ENCODE data around the gene TMBIM4. TPM values are rescaled to one million over a fixed set of nuclear protein-coding genes. Genes with fewer than 3 reads are reported as not detected.

TMBIM4 gene
- polyA plus RNA-seq, 1 experiment: 108 TPM

DNA sequence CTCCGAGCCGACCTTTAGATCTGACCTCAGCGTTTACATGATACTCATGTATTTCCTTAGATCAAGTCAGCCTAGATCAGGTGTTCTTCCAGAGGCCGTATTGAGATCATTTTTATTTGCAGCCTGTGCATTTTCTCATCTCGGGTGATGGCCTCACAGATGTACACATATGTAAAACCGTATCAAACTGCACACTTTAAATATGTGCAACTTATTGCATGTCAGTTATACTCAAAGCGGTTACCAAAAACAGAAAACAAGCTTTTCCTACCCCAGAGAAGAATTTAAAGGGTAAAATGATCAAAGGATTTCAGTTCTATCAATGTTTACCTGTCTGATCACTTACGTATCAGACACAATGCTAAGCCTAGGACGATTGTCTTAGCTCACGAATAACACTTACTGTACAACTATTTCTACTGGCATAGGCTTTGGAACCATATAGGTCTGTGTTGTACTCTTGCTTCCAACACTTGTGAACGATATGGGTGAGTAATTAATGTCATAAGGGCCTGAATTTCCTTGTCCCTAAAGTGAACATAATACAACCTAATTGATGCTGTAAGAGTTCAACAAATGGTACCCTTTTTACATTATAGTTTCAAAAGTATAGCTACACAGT lies 38.6 kb downstream of the TMBIM4 start:
- H3K4me3 ChIP-seq (ENCODE audit: low read depth, low read length): peak overlapping the region; percentile 82
- POLR2A ChIA-PET: interaction anchor here (0.5 to 0.7 kb wide), 4 partner anchors 269 to 1424 kb away, joined by 3 to 4 read pairs (median 4); no protein-coding TSS in a partner anchor
- no peak for DNase-seq (ENCODE audit: low read depth)
- TF ChIP-seq, protein P1, sequence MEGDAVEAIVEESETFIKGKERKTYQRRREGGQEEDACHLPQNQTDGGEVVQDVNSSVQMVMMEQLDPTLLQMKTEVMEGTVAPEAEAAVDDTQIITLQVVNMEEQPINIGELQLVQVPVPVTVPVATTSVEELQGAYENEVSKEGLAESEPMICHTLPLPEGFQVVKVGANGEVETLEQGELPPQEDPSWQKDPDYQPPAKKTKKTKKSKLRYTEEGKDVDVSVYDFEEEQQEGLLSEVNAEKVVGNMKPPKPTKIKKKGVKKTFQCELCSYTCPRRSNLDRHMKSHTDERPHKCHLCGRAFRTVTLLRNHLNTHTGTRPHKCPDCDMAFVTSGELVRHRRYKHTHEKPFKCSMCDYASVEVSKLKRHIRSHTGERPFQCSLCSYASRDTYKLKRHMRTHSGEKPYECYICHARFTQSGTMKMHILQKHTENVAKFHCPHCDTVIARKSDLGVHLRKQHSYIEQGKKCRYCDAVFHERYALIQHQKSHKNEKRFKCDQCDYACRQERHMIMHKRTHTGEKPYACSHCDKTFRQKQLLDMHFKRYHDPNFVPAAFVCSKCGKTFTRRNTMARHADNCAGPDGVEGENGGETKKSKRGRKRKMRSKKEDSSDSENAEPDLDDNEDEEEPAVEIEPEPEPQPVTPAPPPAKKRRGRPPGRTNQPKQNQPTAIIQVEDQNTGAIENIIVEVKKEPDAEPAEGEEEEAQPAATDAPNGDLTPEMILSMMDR (IDR thresholded peaks at IDR 0.05; ENCODE audit: insufficient read depth, low read depth, low read length): no peak
- H3K27me3 ChIP-seq (ENCODE audit: control insufficient read depth, insufficient read depth, low read length): no peaks in the 10 kb centered on the region
- no peaks in the 10 kb centered on the region; the same call in 1 of the 2 replicates for H3K36me3 ChIP-seq (ENCODE audit: control insufficient read depth, insufficient read depth, low read length)
- CTCF ChIA-PET: interaction anchor here (0.7 to 2.0 kb wide), 5 partner anchors 11 to 1619 kb away, joined by 3 to 7 read pairs (median 5); no protein-coding TSS in a partner anchor

DNA sequence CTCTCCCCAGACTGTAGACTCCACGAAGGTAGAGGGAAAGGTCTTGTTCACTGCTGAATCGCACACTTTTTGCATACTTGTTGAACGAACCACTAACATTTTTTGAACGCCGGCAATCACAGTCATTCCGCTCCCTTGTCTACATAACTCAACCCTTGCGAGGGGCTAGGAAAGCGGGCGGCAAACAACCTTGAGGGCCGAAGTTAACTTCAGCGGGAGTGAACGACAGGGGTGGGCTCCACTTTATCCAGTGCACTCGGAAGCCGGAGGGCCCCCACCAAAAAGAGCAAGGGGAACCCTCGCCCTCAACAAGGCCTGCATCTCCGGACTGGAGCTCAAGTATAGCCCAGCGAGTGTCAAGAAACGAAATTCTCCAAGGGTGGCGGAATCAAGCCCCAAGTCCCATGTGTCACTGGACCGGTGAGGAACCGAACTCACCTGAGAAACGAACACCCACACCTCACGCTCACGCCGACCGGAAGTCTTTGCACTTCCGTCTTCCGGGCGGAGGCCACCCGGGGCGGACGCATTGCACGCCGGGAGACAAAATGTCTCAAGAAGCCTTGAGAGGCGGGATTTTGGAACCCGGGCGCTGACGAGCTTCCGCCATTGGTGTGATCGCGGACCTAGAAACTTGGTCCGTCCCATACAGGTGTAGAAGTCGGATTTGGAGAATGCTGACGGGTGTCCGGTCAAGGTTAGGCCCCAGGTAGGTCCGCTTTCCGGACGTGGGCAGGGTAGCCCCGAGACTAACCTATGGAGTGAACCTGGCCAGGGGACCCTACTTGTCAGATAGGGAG lies 39.3 kb downstream of the TMBIM4 start, which contains the start of gene LLPH:
Gene LLPH (minus strand): TSS at position 484 of the 800 bp plus-strand sequence. CDS start 1,644 bp downstream, outside the sequence.
- Histone ChIP-seq H3K36me3 (ENCODE audit: control insufficient read depth, insufficient read depth, low read length) (no peaks in the 10 kb centered on the region; the same call in 1 of the 2 replicates), H3K4me3 (ENCODE audit: low read depth, low read length) (peak within 1 kb of the TSS; percentile 82), H3K27me3 (ENCODE audit: control insufficient read depth, insufficient read depth, low read length) (no peaks in the 10 kb centered on the region)
- CTCF ChIA-PET: interaction anchor here (1.1 to 2.0 kb wide), 2 partner anchors 10 to 139 kb away, joined by 3 to 7 read pairs; no protein-coding TSS in a partner anchor
- POLR2A ChIA-PET: interaction anchor here (0.5 to 0.7 kb wide), 4 partner anchors 269 to 1423 kb away, joined by 3 to 4 read pairs (median 4); no protein-coding TSS in a partner anchor
- TF ChIP-seq, protein P1 (IDR thresholded peaks at IDR 0.05; ENCODE audit: insufficient read depth, low read depth, low read length): no peak
- DNase-seq (ENCODE audit: low read depth): peak; percentile 41

DNA sequence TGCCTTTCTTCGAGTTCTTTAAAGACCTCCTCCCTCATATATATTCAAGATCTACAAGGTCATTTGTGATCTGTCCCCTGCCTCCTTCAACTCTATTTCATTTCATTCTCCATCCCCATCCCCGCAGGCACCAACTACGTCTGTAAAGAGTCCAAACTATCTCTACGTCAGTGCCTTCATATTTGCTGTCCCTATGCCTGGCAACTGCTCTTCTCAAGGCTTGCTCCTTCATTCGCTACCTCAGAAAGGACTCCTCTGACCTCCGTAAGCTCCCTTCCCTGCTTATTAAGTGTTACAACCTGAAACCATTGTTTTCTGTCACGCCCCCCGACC lies 39.9 kb downstream of the TMBIM4 start:
- ChIA-PET POLR2A (no interaction called here), CTCF (interaction anchor here (2.0 kb wide), 1 partner anchor 10 kb away, joined by 7 read pairs; no protein-coding TSS in a partner anchor)
- Histone ChIP-seq H3K4me3 (ENCODE audit: low read depth, low read length) (peak overlapping the region; percentile 82), H3K36me3 (ENCODE audit: control insufficient read depth, insufficient read depth, low read length) (peaks cover 1% of the 10 kb centered on the region; the same call in 1 of the 2 replicates), H3K27me3 (ENCODE audit: control insufficient read depth, insufficient read depth, low read length) (no peaks in the 10 kb centered on the region)
- TF ChIP-seq, protein P1 (IDR thresholded peaks at IDR 0.05; ENCODE audit: insufficient read depth, low read depth, low read length): no peak
- DNase-seq (ENCODE audit: low read depth): no peak

DNA sequence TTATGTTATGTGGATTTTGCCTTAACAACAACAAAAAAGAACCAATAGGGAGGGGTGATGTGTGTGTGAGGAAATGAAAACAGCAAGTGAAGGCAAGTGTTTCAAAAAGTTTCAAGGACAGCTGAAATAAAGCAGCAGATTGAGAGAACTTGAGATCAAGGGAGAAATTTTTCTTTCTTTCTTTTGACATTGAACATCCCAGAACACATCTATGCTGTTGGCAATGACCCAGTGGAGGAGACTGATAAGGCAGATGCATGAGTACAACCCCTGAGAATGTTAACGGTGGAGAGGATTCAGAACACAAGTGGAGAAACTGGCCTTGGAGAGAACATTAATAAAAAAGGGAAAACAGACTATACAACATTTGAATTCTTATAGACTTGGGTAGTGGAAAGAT lies 42.1 kb downstream of the TMBIM4 start:
- CTCF ChIA-PET: no interaction called here
- Histone ChIP-seq H3K27me3 (ENCODE audit: control insufficient read depth, insufficient read depth, low read length) (no peaks in the 10 kb centered on the region), H3K36me3 (ENCODE audit: control insufficient read depth, insufficient read depth, low read length) (peaks cover 4% of the 10 kb centered on the region; the same call in 1 of the 2 replicates), H3K4me3 (ENCODE audit: low read depth, low read length) (no peak overlapping the region)
- POLR2A ChIA-PET: no interaction called here
- DNase-seq (ENCODE audit: low read depth): no peak
- TF ChIP-seq, protein P1 (IDR thresholded peaks at IDR 0.05; ENCODE audit: insufficient read depth, low read depth, low read length): no peak

DNA sequence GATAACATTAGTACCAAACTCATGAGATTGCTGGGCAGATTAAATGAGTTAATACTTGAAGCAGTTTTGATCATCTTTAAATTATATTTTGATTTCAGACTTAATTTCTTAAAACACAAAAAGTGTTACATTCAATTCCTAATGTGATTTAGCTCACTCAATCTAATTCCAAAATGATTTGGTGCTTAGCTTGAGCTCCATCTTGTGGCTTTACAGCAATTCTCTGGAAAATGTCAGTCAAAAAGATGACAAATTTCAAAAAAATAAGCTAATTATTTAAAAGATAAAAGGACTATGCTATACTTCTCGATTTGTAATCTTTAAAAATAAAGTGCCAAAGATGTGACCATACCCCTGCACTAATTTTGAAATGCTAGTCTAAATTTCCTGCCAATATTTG lies 49.3 kb downstream of the TMBIM4 start:
- TF ChIP-seq, protein P1 (IDR thresholded peaks at IDR 0.05; ENCODE audit: insufficient read depth, low read depth, low read length): no peak
- DNase-seq (ENCODE audit: low read depth): no peak
- H3K4me3 ChIP-seq (ENCODE audit: low read depth, low read length): no peak overlapping the region
- CTCF ChIA-PET: interaction anchor here (1.6 to 2.1 kb wide), 2 partner anchors 10 to 13 kb away, joined by 6 to 7 read pairs; partner anchors contain the start of gene LLPH
- peaks cover 4% of the 10 kb centered on the region; the same call in 1 of the 2 replicates for H3K36me3 ChIP-seq (ENCODE audit: control insufficient read depth, insufficient read depth, low read length)
- no peaks in the 10 kb centered on the region for H3K27me3 ChIP-seq (ENCODE audit: control insufficient read depth, insufficient read depth, low read length)
- POLR2A ChIA-PET: no interaction called here

Data from BJ (cell line).